ENCODE measurements around the gene ZNF667.

DNA sequence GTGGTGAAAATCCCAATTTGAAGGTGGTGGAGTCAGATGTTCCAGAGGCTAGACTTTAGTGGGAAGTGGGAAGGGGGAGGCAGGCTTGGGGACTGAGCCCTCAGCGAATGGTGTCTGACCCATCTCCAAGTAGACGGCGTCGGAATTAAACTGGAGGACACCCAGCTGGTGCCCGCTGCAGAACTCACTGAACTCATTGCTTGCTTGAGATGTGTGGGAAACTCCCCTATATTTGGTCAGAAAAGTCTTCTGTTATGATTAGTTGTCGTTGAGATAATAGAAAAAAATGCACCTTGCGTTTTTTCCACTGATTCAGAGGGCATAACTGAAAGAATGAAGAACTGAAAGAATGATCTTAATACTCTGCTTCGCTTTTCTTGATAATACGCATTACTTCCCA lies 73.9 kb downstream of the ZNF667 start:
- TF ChIP-seq GATA2 (IDR thresholded peaks at IDR 0.05; ENCODE audit: low read depth, low read length): no peak
- TF ChIP-seq GATA3 (IDR thresholded peaks at IDR 0.05; ENCODE audit: low read depth, low read length): no peak
